Small intestine (tissue), 7 donors: ENCODE data around the gene ETFA. TPM values are rescaled to one million over a fixed set of nuclear protein-coding genes. Genes with fewer than 3 reads are reported as not detected.

Source experiments
- DNase-seq, 2 donors: peaks; one replicate each; pipeline versions ENCODE4 v3.0.0 to v3.0.0-alpha.2; 2013
- FAIRE-seq: peaks from 2 replicates; lab custom pipeline; 2012; peaks lifted over from hg19 to GRCh38; lab: Jason Lieb, UNC
- H3K27ac ChIP-seq, 3 donors: one replicate each; pipeline ENCODE4 v1.5.1; 2013; ENCODE audit warnings: low read length in 2 of 3, mild to moderate bottlenecking in 2 of 3, control low read depth in 1 of 3, inconsistent platforms in 1 of 3, low read depth in 1 of 3, moderate library complexity in 1 of 3
- H3K27me3 ChIP-seq, 3 donors: one replicate each; pipeline ENCODE4 v1.6.1; 2013; ENCODE audit warnings: low read length in 3 of 3, inconsistent platforms in 1 of 3; ENCODE audit not compliant: control insufficient read depth in 3 of 3, insufficient read depth in 3 of 3
- H3K36me3 ChIP-seq, 3 donors: one replicate each; pipeline ENCODE4 v1.6.1; 2013; ENCODE audit warnings: low read length in 3 of 3, inconsistent platforms in 1 of 3, low read depth in 1 of 3, mild to moderate bottlenecking in 1 of 3, moderate library complexity in 1 of 3; ENCODE audit not compliant: control insufficient read depth in 3 of 3, insufficient read depth in 2 of 3
- H3K4me1 ChIP-seq, 3 donors: one replicate each; pipeline ENCODE4 v1.6.1; 2013; ENCODE audit warnings: low read length in 2 of 3, inconsistent platforms in 1 of 3, low read depth in 1 of 3, mild to moderate bottlenecking in 1 of 3, moderate library complexity in 1 of 3; ENCODE audit not compliant: control insufficient read depth in 3 of 3, insufficient read depth in 2 of 3
- H3K4me3 ChIP-seq, 3 donors: one replicate each; pipeline ENCODE4 v1.5.1; 2013; ENCODE audit warnings: low read length in 3 of 3, control low read depth in 1 of 3, inconsistent platforms in 1 of 3, low read depth in 1 of 3, mild to moderate bottlenecking in 1 of 3, moderate library complexity in 1 of 3
- H3K9me3 ChIP-seq, 2 donors: one replicate each; pipeline ENCODE4 v1.6.1; 2013; ENCODE audit warnings: low read depth in 1 of 2, low read length in 1 of 2; ENCODE audit not compliant: control insufficient read depth in 2 of 2, insufficient read depth in 1 of 2
- WGBS, 3 donors: extraction: QIAGEN DNeasy Blood & Tissue Kit; methylation state at CpG; one replicate each; pipeline ENCODE4 v1.1.7; 2013; 5-methylcytosine and 5-hydroxymethylcytosine counted together
- polyA plus RNA-seq, 4 donors: library from polyadenylated mRNA; stranded (reverse) in 3 of 4; unstranded in 1 of 4; fragments of 200-250 nt in 3 of 4; fragments of 120-200 nt in 1 of 4; gene quantifications; one replicate each; pipeline versions ENCODE4 v1.2.1 to v1.2.3, GENCODE V29; 2013
- donor health status: healthy with polysubstance abuse.
- donor health status: control.
- donor health status: control.
- donor health status: Bipolar disorder and iron deficiency.
- donor health status: healthy.

The ETFA gene
- polyA plus RNA-seq, 4 donors = 184 to 346 (median 213) TPM

DNA sequence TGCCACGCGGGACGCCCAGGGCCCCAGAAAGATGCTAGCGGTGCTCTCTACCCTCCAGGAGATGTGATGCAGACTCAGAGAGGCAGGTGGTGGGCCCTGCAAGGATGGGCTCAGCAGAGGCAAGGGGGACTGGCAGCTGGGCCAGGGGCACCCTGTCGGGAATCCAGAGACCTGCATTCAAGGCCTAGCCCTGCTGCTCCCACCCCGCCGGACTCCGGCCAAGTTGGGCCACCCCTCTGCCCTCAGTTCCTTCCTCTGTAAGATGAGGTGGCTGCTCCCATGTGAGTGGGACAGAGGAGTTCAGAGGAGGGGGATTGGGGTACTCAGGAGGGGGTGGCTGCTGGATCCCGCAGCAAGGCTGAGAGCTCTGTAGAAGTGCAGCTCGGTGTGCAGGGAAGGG lies 135.2 kb downstream of the ETFA start:
- 93 to 96% (median 94%) methylated on average over 10 of the region's 10 CpGs for WGBS, 3 donors
- no peak overlapping the region for H3K4me3 ChIP-seq
- no peak overlapping the region for H3K27ac ChIP-seq
- DNase-seq (no peak), FAIRE-seq (no peak)
- no peaks in the 10 kb centered on the region for H3K4me1 ChIP-seq
- peaks cover 0 to 8% of the 10 kb centered on the region in 2 donors for H3K9me3 ChIP-seq
- H3K36me3 ChIP-seq = no peaks in the 10 kb centered on the region
- no peaks in the 10 kb centered on the region for H3K27me3 ChIP-seq

DNA sequence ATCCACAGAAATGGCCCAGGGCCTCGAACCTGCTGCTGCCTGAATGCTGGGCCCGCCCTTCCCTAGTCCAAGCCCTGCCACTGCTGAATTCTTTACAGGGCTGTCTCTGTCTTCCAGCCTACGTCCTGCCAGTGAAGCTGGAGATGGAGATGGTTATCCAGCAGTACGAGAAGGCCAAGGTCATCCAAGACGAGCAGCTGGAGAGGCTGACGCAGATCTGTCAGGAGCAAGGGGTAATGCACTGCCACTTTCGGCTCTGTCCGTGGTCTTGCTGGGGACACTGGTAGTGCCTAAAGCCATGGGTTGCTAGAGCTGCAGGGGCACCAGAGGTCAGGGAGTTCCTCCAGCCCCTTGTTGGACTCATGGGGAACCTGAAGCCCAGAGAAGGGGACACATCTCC lies 135.8 kb downstream of the ETFA start:
- Histone ChIP-seq H3K4me3 (no peak overlapping the region), H3K9me3 (peaks cover 0 to 8% of the 10 kb centered on the region in 2 donors), H3K27ac (no peak overlapping the region), H3K4me1 (no peaks in the 10 kb centered on the region), H3K36me3 (no peaks in the 10 kb centered on the region), H3K27me3 (no peaks in the 10 kb centered on the region)
- FAIRE-seq (no peak), DNase-seq (no peak)
- 70 to 89% (median 82%) methylated on average over 8 of the region's 8 CpGs for whole genome bisulfite sequencing, 3 donors

DNA sequence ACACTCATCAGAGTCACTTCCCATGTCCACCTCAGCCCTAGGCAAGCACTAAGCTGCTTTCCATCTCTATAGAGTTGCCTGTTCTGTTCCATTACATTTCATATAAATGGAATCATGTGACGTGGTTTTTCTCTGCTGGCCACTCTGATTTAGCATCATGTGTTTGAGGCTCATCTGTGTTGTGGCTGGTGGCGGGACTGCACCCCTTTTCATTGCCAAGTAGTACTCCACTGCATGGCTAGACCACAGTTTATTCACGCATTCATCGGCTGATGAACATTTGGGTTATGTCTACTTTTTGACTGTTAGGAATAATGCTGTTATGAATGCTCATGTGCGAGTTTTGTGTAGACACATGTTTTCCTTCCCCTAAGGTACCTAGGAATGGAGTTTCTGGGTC lies 136.6 kb downstream of the ETFA start:
- no peak for DNase-seq
- no peak for FAIRE-seq
- Histone ChIP-seq H3K27me3 (no peaks in the 10 kb centered on the region), H3K36me3 (no peaks in the 10 kb centered on the region), H3K9me3 (peaks cover 0 to 8% of the 10 kb centered on the region in 2 donors), H3K27ac (no peak overlapping the region), H3K4me3 (no peak overlapping the region), H3K4me1 (no peaks in the 10 kb centered on the region)
- 85 to 88% (median 87%) methylated on average over 5 of the region's 5 CpGs for WGBS, 3 donors

GRCh38 chr15:76173317-76173834 lies 137.9 kb downstream of the ETFA start:
- Histone ChIP-seq H3K4me3 (no peak overlapping the region), H3K36me3 (no peaks in the 10 kb centered on the region), H3K27ac (peak overlapping the region in 1 of 3 donors; percentile 33), H3K9me3 (peaks cover 0 to 8% of the 10 kb centered on the region in 2 donors), H3K27me3 (no peaks in the 10 kb centered on the region), H3K4me1 (no peaks in the 10 kb centered on the region)
- WGBS, 3 donors = 80 to 85% (median 83%) methylated on average over 8 of the region's 8 CpGs
- FAIRE-seq (no peak), DNase-seq (no peak)

- DNase-seq (peak in 1 of 2 donors; percentile 17), FAIRE-seq (no peak)
- Histone ChIP-seq H3K27ac (peak overlapping the region in 1 of 3 donors; percentile 33), H3K9me3 (peaks cover 0 to 8% of the 10 kb centered on the region in 2 donors), H3K36me3 (no peaks in the 10 kb centered on the region), H3K4me3 (no peak overlapping the region), H3K27me3 (no peaks in the 10 kb centered on the region), H3K4me1 (no peaks in the 10 kb centered on the region)
- WGBS, 3 donors = 61 to 75% (median 72%) methylated on average over 16 of the region's 16 CpGs
Measured at GRCh38 chr15:76172782-76173181, 138.5 kb downstream of the ETFA start.

- peaks cover 0 to 6% of the 10 kb centered on the region in 2 donors for H3K9me3 ChIP-seq
- H3K36me3 ChIP-seq = no peaks in the 10 kb centered on the region
- no peak overlapping the region for H3K4me3 ChIP-seq
- peak overlapping the region in 1 of 3 donors; percentile 48 for H3K27ac ChIP-seq
- peaks cover 0 to 2% (median 0%) of the 10 kb centered on the region in 3 donors for H3K27me3 ChIP-seq
- 73 to 85% (median 75%) methylated on average over 16 of the region's 16 CpGs for WGBS, 3 donors
- DNase-seq = no peak
- no peak for FAIRE-seq
- no peaks in the 10 kb centered on the region for H3K4me1 ChIP-seq
Measured at GRCh38 chr15:76169911-76170800, 141.1 kb downstream of the ETFA start.

DNA sequence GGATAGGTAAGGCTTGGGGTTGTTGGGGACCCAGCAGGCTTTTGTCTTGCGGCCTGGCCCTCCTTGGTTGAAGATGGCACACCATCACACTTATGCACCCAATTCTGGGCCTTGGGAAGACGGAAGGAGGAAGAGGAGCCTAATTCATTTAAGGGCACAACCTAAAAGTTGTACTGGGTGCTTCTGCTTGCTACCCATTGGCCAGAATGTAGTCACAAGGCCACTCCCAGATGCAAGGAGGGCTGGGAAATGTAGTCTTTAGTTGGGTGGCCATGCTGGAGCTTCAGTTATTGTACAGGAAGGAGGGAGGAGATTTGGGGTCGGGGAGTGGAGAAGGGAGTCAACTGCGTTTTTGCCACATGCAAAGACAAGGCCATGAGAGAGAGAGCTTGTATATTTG lies 142.3 kb downstream of the ETFA start:
- DNase-seq = no peak
- Histone ChIP-seq H3K27me3 (peaks cover 0 to 2% (median 0%) of the 10 kb centered on the region in 3 donors), H3K27ac (no peak overlapping the region), H3K9me3 (peaks cover 0 to 2% of the 10 kb centered on the region in 2 donors), H3K4me3 (no peak overlapping the region), H3K36me3 (no peaks in the 10 kb centered on the region), H3K4me1 (no peaks in the 10 kb centered on the region)
- WGBS, 3 donors = 70 to 75% (median 72%) methylated on average over 4 of the region's 4 CpGs
- FAIRE-seq = no peak

- Histone ChIP-seq H3K4me3 (no peak overlapping the region), H3K36me3 (no peaks in the 10 kb centered on the region), H3K4me1 (peaks cover 0 to 2% (median 0%) of the 10 kb centered on the region in 3 donors), H3K9me3 (no peaks in the 10 kb centered on the region), H3K27me3 (peaks cover 0 to 2% (median 0%) of the 10 kb centered on the region in 3 donors), H3K27ac (no peak overlapping the region)
- DNase-seq = no peak
- WGBS, 3 donors = 86 to 90% (median 89%) methylated on average over 14 of the region's 14 CpGs
- FAIRE-seq = no peak
Measured at GRCh38 chr15:76168237-76168984, 142.9 kb downstream of the ETFA start.
